OCI-LY1 (cell line): Measurements from ENCODE around the gene ACYP2.

Source experiments
- EZH2 ChIP-seq: fragments of 200-600 bp; sonication (generic), shearing (Covaris generic); IDR thresholded peaks from 2 replicates; pipeline ENCODE4 v1.8.0; 2017; ENCODE audit warnings: borderline replicate concordance, mixed run types, mild to moderate bottlenecking, antibody characterized with exemption, low read length, moderate library complexity, mixed read lengths
- TF ChIP-seq, protein P1 (sequence below): fragments of 200-600 bp; sonication (generic), shearing (Covaris generic); IDR thresholded peaks from 2 replicates; pipeline ENCODE4 v1.5.1; 2017; ENCODE audit warnings: mild to moderate bottlenecking, antibody characterized with exemption, low read length, moderate library complexity, mixed read lengths

DNA sequence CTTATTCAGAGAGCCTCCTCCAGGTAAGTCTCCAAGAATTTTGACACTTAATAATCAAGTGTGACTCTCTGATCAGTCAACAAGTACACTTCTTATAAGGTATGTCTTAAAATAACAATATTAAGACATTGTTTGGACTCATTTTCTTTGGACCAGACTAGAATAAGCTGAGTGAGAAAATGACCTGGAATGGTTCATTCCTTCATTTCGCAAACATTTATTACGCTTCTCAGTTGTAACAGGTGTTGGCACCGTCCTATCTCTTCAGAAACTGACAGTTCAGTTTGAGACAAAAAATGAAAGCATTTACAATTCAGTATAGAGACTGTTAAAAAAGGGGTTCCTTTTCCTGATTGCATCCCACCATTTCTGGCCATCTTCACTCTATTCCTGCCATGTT is 94.0 kb downstream of the ACYP2 start:
- no peak for TF ChIP-seq EZH2
- TF ChIP-seq, protein P1, sequence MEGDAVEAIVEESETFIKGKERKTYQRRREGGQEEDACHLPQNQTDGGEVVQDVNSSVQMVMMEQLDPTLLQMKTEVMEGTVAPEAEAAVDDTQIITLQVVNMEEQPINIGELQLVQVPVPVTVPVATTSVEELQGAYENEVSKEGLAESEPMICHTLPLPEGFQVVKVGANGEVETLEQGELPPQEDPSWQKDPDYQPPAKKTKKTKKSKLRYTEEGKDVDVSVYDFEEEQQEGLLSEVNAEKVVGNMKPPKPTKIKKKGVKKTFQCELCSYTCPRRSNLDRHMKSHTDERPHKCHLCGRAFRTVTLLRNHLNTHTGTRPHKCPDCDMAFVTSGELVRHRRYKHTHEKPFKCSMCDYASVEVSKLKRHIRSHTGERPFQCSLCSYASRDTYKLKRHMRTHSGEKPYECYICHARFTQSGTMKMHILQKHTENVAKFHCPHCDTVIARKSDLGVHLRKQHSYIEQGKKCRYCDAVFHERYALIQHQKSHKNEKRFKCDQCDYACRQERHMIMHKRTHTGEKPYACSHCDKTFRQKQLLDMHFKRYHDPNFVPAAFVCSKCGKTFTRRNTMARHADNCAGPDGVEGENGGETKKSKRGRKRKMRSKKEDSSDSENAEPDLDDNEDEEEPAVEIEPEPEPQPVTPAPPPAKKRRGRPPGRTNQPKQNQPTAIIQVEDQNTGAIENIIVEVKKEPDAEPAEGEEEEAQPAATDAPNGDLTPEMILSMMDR = no peak
